ENCODE results near the gene L3MBTL4. TPM values are rescaled to one million over a fixed set of nuclear protein-coding genes. Genes with fewer than 3 reads are reported as not detected.
"Not testable (repeated sequence)": the region's sequence is repeated elsewhere in the genome, so short reads cannot be mapped to it uniquely, and the experiment has no call there.

The L3MBTL4 gene
- total RNA-seq, 1 experiment from 2014 or later, result 1.3 TPM

- no peak for DNase-seq (ENCODE audit: extremely low read depth, low read depth)
Observed at GRCh38 chr18:6204476-6204875, 210.2 kb downstream of the L3MBTL4 start.

GRCh38 chr18:6203791-6204190, 210.9 kb downstream of the L3MBTL4 start:
- DNase-seq (ENCODE audit: extremely low read depth, low read depth), result no peak

GRCh38 chr18:6202861-6203260, 211.8 kb downstream of the L3MBTL4 start:
- no peak for DNase-seq (ENCODE audit: extremely low read depth, low read depth)

- no peak for DNase-seq (ENCODE audit: extremely low read depth, low read depth)
Observed at GRCh38 chr18:6200204-6200774, 214.4 kb downstream of the L3MBTL4 start.

- DNase-seq (ENCODE audit: extremely low read depth, low read depth), result no peak
Observed at GRCh38 chr18:6199777-6200176, 214.9 kb downstream of the L3MBTL4 start.

GRCh38 chr18:6198585-6198984, 216.1 kb downstream of the L3MBTL4 start:
- no peak for DNase-seq (ENCODE audit: extremely low read depth, low read depth)

- DNase-seq (ENCODE audit: extremely low read depth, low read depth), result no peak
Observed at GRCh38 chr18:6194640-6195039, 220.1 kb downstream of the L3MBTL4 start.

GRCh38 chr18:6185782-6186181, 228.9 kb downstream of the L3MBTL4 start:
- not testable (repeated sequence) for DNase-seq (ENCODE audit: extremely low read depth, low read depth)

GRCh38 chr18:6174983-6175745, 239.5 kb downstream of the L3MBTL4 start:
- DNase-seq (ENCODE audit: extremely low read depth, low read depth), result no peak

GRCh38 chr18:6170604-6171003, 244.1 kb downstream of the L3MBTL4 start:
- DNase-seq (ENCODE audit: extremely low read depth, low read depth), result no peak

GRCh38 chr18:6161549-6161948, 253.2 kb downstream of the L3MBTL4 start:
- DNase-seq (ENCODE audit: extremely low read depth, low read depth), result no peak

- DNase-seq (ENCODE audit: extremely low read depth, low read depth), result no peak
Observed at GRCh38 chr18:6159426-6159825, 255.3 kb downstream of the L3MBTL4 start.

GRCh38 chr18:6158958-6159357, 255.8 kb downstream of the L3MBTL4 start:
- DNase-seq (ENCODE audit: extremely low read depth, low read depth), result no peak

GRCh38 chr18:6156446-6156845, 258.3 kb downstream of the L3MBTL4 start:
- no peak for DNase-seq (ENCODE audit: extremely low read depth, low read depth)

GRCh38 chr18:6155707-6156106, 259.0 kb downstream of the L3MBTL4 start:
- no peak for DNase-seq (ENCODE audit: extremely low read depth, low read depth)

GRCh38 chr18:6150430-6150829, 264.3 kb downstream of the L3MBTL4 start:
- no peak for DNase-seq (ENCODE audit: extremely low read depth, low read depth)

- no peak for DNase-seq (ENCODE audit: extremely low read depth, low read depth)
Observed at GRCh38 chr18:6146307-6146661, 268.4 kb downstream of the L3MBTL4 start.

- DNase-seq (ENCODE audit: extremely low read depth, low read depth), result no peak
Observed at GRCh38 chr18:6145645-6146306, 268.9 kb downstream of the L3MBTL4 start.

GRCh38 chr18:6139007-6139406, 275.7 kb downstream of the L3MBTL4 start:
- no peak for DNase-seq (ENCODE audit: extremely low read depth, low read depth)

- not testable (repeated sequence) for DNase-seq (ENCODE audit: extremely low read depth, low read depth)
Observed at GRCh38 chr18:6135901-6136300, 278.8 kb downstream of the L3MBTL4 start.

- DNase-seq (ENCODE audit: extremely low read depth, low read depth), result not testable (repeated sequence)
Observed at GRCh38 chr18:6135029-6135428, 279.7 kb downstream of the L3MBTL4 start.
